B cell (primary cell): ENCODE data around the gene FGF11. TPM values are rescaled to one million over a fixed set of nuclear protein-coding genes. Genes with fewer than 3 reads are reported as not detected.

ENCODE experiments used
- ATAC-seq: fragments of 200-7000 bp; cut with Tn5 transposase; one replicate; pipeline ENCODE4 v1.10.0; 2021; ENCODE audit warnings: low read depth, mild to moderate bottlenecking, moderate number of reproducible peaks, moderate library complexity
- CTCF ChIA-PET: fragments of 350-600 bp; sonication (Branson Sonifier 250); formaldehyde crosslinking; loops from one replicate; lab custom pipeline; 2021; ENCODE audit warnings: antibody characterized with exemption, inconsistent platforms; lab: Charles Lee
- POLR2A ChIA-PET: fragments of 350-600 bp; sonication (Branson Sonifier 250); formaldehyde crosslinking; loops from one replicate; lab custom pipeline; 2021; ENCODE audit warnings: antibody characterized with exemption; lab: Charles Lee
- DNase-seq: peaks from one replicate; pipeline ENCODE4 v3.0.0; 2013
- H2AFZ ChIP-seq: 2 replicates; pipeline ENCODE4 v1.6.1; 2012; ENCODE audit warnings: mild to moderate bottlenecking, low read depth, low read length; ENCODE audit not compliant: insufficient read depth, poor library complexity, severe bottlenecking
- H3K27ac ChIP-seq, 2 donors: 1 replicate in 1 of 2; 2 replicates in 1 of 2; pipeline ENCODE4 v1.5.1; 2012 to 2013; ENCODE audit warnings: low read length in 2 of 2, mild to moderate bottlenecking in 2 of 2, moderate library complexity in 1 of 2
- H3K27me3 ChIP-seq, 4 experiments: fragments of 200-600 bp in 1 of 4; sonication (generic) in 1 of 4; replicated peaks in 1 of 4; 1 replicate in 2 of 4; 2 replicates in 2 of 4; pipeline versions ENCODE4 v1.6.1 to v1.7.0; 2013 to 2016; ENCODE audit warnings: low read length in 3 of 4, mild to moderate bottlenecking in 2 of 4, mixed read lengths in 1 of 4, moderate library complexity in 1 of 4; ENCODE audit not compliant: insufficient read depth in 4 of 4, control insufficient read depth in 3 of 4; ENCODE audit errors: control extremely low read depth in 1 of 4
- H3K36me3 ChIP-seq, 2 experiments: replicated peaks in 1 of 2; 1 replicate in 1 of 2; 2 replicates in 1 of 2; pipeline versions ENCODE4 v1.6.1 to v1.7.1; 2013; ENCODE audit warnings: low read length in 1 of 2; ENCODE audit not compliant: insufficient read depth in 2 of 2, control insufficient read depth in 1 of 2; ENCODE audit errors: control extremely low read depth in 1 of 2, extremely low read depth in 1 of 2
- H3K4me1 ChIP-seq, 2 donors: fragments of 200-600 bp in 1 of 2; sonication (generic) in 1 of 2; 1 replicate in 1 of 2; 2 replicates in 1 of 2; pipeline versions ENCODE4 v1.5.1 to v1.6.1; 2013 to 2017; ENCODE audit warnings: low read length in 2 of 2; ENCODE audit not compliant: control insufficient read depth in 2 of 2, insufficient read depth in 2 of 2
- H3K4me2 ChIP-seq: replicated peaks from 2 replicates; pipeline ENCODE3; 2012; ENCODE audit warnings: mild to moderate bottlenecking, low read depth, low read length; ENCODE audit not compliant: poor library complexity, severe bottlenecking
- H3K4me3 ChIP-seq, 5 experiments: fragments of 200-600 bp in 1 of 5; sonication (generic) in 1 of 5; 1 replicate in 3 of 5; 2 replicates in 2 of 5; pipeline versions ENCODE4 v1.5.1 to v1.7.0; 2011 to 2016; ENCODE audit warnings: low read length in 4 of 5, mild to moderate bottlenecking in 4 of 5, low read depth in 2 of 5, control low read depth in 1 of 5, moderate library complexity in 1 of 5; ENCODE audit not compliant: insufficient read depth in 1 of 5; ENCODE audit errors: control extremely low read depth in 1 of 5, extremely low read depth in 1 of 5
- H3K79me2 ChIP-seq: fragments of 200-600 bp; sonication (generic); one replicate; pipeline ENCODE4 v1.6.0; 2016; ENCODE audit warnings: low read length; ENCODE audit not compliant: control insufficient read depth, insufficient read depth
- H3K9ac ChIP-seq: fragments of 200-600 bp; sonication (generic); 2 replicates; pipeline ENCODE4 v1.6.1; 2017; ENCODE audit warnings: mild to moderate bottlenecking, low read length, moderate library complexity
- H3K9me3 ChIP-seq, 3 donors: one replicate each; pipeline versions ENCODE4 v1.6.1 to v1.7.1; 2013; ENCODE audit warnings: low read length in 2 of 3; ENCODE audit not compliant: control insufficient read depth in 2 of 3, insufficient read depth in 1 of 3; ENCODE audit errors: control extremely low read depth in 1 of 3
- H4K20me1 ChIP-seq: 2 replicates; pipeline ENCODE4 v1.6.0; 2012; ENCODE audit warnings: mild to moderate bottlenecking, low read length; ENCODE audit not compliant: insufficient read depth, control insufficient read depth, poor library complexity, severe bottlenecking
- H3K27ac Mint-ChIP-seq: one replicate; pipeline ENCODE4 v1.8.0; 2021; ENCODE audit warnings: mixed read lengths
- H3K27me3 Mint-ChIP-seq: one replicate; pipeline ENCODE4 v1.8.0; 2021; ENCODE audit warnings: mixed read lengths
- H3K4me1 Mint-ChIP-seq: one replicate; pipeline ENCODE4 v1.8.0; 2021; ENCODE audit warnings: mixed read lengths
- H3K4me3 Mint-ChIP-seq: one replicate; pipeline ENCODE4 v1.8.0; 2021; ENCODE audit warnings: mixed read lengths
- H3K9me3 Mint-ChIP-seq: one replicate; pipeline ENCODE4 v1.8.0; 2022; ENCODE audit warnings: mixed read lengths; ENCODE audit not compliant: insufficient read depth
- EZH2 ChIP-seq: IDR thresholded peaks from 2 replicates; pipeline ENCODE4 v1.6.1; 2012; ENCODE audit warnings: borderline replicate concordance, low read depth, mild to moderate bottlenecking, moderate library complexity, low read length; ENCODE audit not compliant: insufficient read depth, poor library complexity, severe bottlenecking
- WGBS: methylation state at CpG from one replicate; pipeline ENCODE4 v1.1.5; 2013; ENCODE audit warnings: missing lambda C conversion rate; ENCODE audit not compliant: insufficient coverage; 5-methylcytosine and 5-hydroxymethylcytosine counted together
- intact Hi-C: fragments of 100-400 bp; cut with micrococcal nuclease; formaldehyde crosslinking; loops from one replicate; pipeline ENCODE4 v1.10.0; 2022
- polyA plus RNA-seq: library from polyadenylated mRNA; depleted of rRNA; stranded (reverse); fragments of >200 nt; gene quantifications from 2 replicates; pipeline ENCODE4 v1.2.3, GENCODE V29; 2012
- total RNA-seq, 2 donors: library from RNA; stranded (reverse); fragments of 120-200 nt in 1 of 2; gene quantifications; 1 replicate in 1 of 2; 2 replicates in 1 of 2; pipeline versions ENCODE4 v1.2.3 to v1.2.4, GENCODE V29; 2013 to 2022
- TF ChIP-seq, protein P1 (sequence below): fragments of 200-600 bp; IDR thresholded peaks from one replicate; pipeline ENCODE4 v1.8.0; 2022; ENCODE audit warnings: antibody characterized with exemption, mild to moderate bottlenecking

FGF11 gene
- total and polyA plus RNA-seq, 2 donors (not counting 1 experiment from before 2014, with no cell fraction given), result 2.7 to 4.6 TPM

GRCh38 chr17:7392696-7393612 is 46.4 kb upstream of the FGF11 start:
- Histone ChIP-seq H3K36me3 (peaks cover 0 to 37% of the 10 kb centered on the region in 2 experiments), H3K4me2 (peak overlapping the region; percentile 75), H2AFZ (peak overlapping the region; percentile 91), H3K9me3 (no peaks in the 10 kb centered on the region), H3K27ac (peak overlapping the region in 1 of 2 donors; percentile 83), H3K79me2 (peaks cover 10% of the 10 kb centered on the region), H3K4me3 (peak overlapping the region in 4 of 5 experiments; percentile 75 to 84 (median 82)), H3K27me3 (no peaks in the 10 kb centered on the region), H3K4me1 (peaks cover 12 to 16% of the 10 kb centered on the region in 2 donors), H3K9ac (peak overlapping the region; percentile 88), H4K20me1 (no peaks in the 10 kb centered on the region)
- 92% methylated on average over 24 of the region's 42 CpGs for WGBS
- no peaks in the 10 kb centered on the region for H3K9me3 Mint-ChIP-seq
- ChIA-PET POLR2A (no interaction called here), CTCF (interaction anchor here (1.4 to 3.2 kb wide), 2 partner anchors 37 to 44 kb away, joined by 4 to 13 read pairs; partner anchors contain the start of gene TMEM95)
- DNase-seq (peak; percentile 6), ATAC-seq (no peak)
- TF ChIP-seq EZH2, result no peak
- TF ChIP-seq, protein P1, sequence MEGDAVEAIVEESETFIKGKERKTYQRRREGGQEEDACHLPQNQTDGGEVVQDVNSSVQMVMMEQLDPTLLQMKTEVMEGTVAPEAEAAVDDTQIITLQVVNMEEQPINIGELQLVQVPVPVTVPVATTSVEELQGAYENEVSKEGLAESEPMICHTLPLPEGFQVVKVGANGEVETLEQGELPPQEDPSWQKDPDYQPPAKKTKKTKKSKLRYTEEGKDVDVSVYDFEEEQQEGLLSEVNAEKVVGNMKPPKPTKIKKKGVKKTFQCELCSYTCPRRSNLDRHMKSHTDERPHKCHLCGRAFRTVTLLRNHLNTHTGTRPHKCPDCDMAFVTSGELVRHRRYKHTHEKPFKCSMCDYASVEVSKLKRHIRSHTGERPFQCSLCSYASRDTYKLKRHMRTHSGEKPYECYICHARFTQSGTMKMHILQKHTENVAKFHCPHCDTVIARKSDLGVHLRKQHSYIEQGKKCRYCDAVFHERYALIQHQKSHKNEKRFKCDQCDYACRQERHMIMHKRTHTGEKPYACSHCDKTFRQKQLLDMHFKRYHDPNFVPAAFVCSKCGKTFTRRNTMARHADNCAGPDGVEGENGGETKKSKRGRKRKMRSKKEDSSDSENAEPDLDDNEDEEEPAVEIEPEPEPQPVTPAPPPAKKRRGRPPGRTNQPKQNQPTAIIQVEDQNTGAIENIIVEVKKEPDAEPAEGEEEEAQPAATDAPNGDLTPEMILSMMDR, result no peak
- peaks cover 12% of the 10 kb centered on the region for H3K4me1 Mint-ChIP-seq
- intact Hi-C loops, result no loop called here
- peak overlapping the region; percentile 73 for H3K27ac Mint-ChIP-seq
- peak overlapping the region; percentile 89 for H3K4me3 Mint-ChIP-seq
- no peaks in the 10 kb centered on the region for H3K27me3 Mint-ChIP-seq
